GM18951 (cell line): Measurements from ENCODE around the gene MYPN.

ENCODE experiments used
- POLR2A ChIP-seq: IDR thresholded peaks from 4 replicates; pipeline ENCODE4 v1.6.1; 2011; ENCODE audit warnings: mild to moderate bottlenecking; ENCODE audit not compliant: insufficient read length, insufficient read depth; ENCODE audit errors: extremely low read depth
- in situ Hi-C: fragments of 300-500 bp; cut with MboI; formaldehyde crosslinking; loops from one replicate; pipeline ENCODE4 v1.12.0; 2022; ENCODE audit warnings: low sequenced_read_pairs, mixed read lengths, inconsistent platforms; ENCODE audit not compliant: unreplicated experiment

MYPN gene

GRCh38 chr10:68103901-68104300 lies 5.4 kb upstream of the MYPN start:
- in situ Hi-C loops: no loop called here
- TF ChIP-seq POLR2A: no peak

GRCh38 chr10:68105820-68106219 lies 3.5 kb upstream of the MYPN start:
- in situ Hi-C loops: no loop called here
- no peak for TF ChIP-seq POLR2A

DNA sequence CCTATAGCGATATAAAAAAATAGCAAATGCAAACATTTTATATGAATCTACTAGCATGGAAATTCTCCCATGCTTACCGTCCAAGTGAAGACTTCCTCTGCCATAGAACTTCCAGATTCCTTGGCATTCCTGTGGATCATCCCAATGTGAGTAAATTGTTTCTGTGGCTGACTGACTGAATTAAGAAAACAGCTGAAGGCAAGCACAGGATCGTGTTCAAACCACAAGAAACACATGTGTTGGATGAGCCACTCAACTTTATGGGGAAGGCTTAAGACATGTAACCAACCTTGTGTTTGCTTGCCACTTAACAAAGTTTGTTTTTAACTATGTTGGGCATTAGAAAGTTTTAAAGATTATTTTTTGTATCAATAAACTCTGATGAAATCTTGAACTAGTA lies 2.6 kb upstream of the MYPN start:
- TF ChIP-seq POLR2A: no peak
- in situ Hi-C loops: no loop called here

GRCh38 chr10:68107651-68108050 lies 1.6 kb upstream of the MYPN start:
- no peak for TF ChIP-seq POLR2A
- in situ Hi-C loops: no loop called here

DNA sequence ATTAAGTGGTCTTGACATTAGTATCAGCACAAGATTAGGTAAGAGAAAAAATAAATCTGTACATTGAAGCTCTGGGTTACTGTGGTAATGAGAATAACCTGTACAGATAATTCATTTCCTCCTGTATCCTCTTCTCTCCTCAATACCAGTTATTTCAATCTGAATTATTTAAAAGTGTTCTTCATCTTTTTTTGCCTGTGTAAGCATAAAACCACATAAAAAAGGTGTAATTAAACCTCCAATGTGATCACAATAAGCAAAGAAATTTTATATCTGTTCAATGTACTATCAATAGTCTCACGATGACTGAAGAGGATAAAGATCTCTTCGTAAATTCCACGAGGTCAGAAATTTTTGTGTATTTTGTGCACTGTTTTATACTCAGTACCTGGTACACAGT lies 1.2 kb upstream of the MYPN start:
- TF ChIP-seq POLR2A: no peak

DNA sequence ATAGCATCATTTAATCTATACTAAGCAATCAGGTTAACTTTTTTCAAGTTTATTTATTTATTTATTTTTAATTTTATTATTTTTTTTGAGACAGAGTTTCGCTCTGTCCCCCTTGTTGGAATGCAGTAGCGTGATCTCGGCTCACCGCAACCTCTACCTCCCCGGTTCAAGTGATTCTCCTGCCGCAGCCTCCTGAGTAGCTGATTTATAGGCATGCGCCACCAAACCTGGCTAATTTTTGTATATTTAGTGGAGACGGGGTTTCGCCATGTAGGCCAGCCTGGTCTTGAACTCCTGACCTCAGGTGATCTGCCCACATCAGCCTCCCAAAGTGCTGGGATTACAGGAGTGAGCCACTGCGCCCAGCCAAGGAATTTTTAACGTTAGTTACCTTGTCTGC lies 635 bp upstream of the MYPN start:
- no peak for TF ChIP-seq POLR2A
- in situ Hi-C loops: no loop called here

More for the DNA sequence above, 1.2 kb upstream of the MYPN start:
- in situ Hi-C loops: no loop called here

DNA sequence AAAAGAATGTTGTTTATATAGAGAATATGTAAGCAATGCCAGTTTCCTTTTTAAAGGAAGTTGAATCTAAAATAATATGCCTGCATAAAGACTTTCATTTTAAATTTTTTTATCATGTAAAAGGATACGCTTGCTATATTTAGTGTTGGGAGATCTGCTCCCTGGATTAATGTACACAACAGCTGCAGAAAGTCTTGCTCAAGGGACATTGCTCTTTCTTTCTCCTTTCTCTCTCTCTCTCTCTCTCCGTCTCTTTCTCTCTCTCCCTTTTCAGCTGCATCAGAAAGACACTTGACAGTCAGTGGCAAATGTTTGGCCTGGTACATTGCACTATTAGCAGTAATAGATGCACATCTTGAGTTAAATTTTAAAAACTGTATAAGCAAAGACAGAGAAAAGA lies 739 bp downstream of the MYPN start:
- in situ Hi-C loops: no loop called here
- TF ChIP-seq POLR2A: no peak

DNA sequence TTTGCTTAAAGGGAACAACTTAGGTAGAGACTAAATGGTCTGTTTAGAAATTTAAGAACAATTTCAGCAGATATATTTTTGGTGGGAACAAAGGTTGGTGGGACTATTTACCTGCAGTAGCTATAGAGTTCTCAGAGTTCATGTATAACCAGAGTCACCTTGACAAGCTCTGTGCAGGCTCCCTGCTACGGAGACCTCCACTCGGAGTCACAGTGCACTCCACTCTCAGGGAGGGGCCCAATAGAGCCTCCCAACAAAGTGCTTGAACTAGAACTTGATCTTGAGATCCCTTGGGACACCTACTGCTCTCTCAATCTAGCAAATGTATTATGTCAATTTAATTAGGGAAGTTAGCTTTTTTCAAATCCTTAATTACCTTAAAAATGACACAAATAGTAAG lies 2.3 kb downstream of the MYPN start:
- in situ Hi-C loops: no loop called here
- TF ChIP-seq POLR2A: no peak

GRCh38 chr10:68112837-68113236 lies 3.5 kb downstream of the MYPN start:
- in situ Hi-C loops: no loop called here
- no peak for TF ChIP-seq POLR2A

DNA sequence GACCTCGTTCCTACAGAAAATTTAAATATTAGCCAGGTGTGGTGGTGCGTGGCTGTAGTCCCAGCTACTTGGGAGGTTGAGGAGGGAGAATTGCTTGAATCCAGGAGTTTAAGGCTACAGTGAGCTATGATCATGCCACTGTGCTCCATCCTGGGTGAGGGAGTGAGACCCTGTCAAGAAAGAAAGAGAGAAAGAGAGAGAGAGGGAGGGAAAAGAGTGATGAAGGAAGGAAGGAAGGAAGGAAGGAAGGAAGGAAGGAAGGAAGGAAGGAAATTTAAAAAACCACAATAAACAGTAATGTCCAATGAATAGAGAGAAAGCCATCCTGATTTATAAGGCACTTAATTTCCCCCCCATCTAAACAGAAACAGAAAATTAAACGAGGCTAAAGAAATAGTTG lies 9.4 kb downstream of the MYPN start:
- TF ChIP-seq POLR2A: no peak
- in situ Hi-C loops: no loop called here

GRCh38 chr10:68121020-68121743 lies 11.9 kb downstream of the MYPN start:
- TF ChIP-seq POLR2A: no peak
- in situ Hi-C loops: no loop called here

GRCh38 chr10:68121852-68122251 lies 12.6 kb downstream of the MYPN start:
- in situ Hi-C loops: no loop called here
- no peak for TF ChIP-seq POLR2A

- in situ Hi-C loops: no loop called here
- TF ChIP-seq POLR2A: no peak
These were observed 15.4 kb downstream of the MYPN start for GRCh38 chr10:68124718-68125117.

GRCh38 chr10:68125772-68126171 lies 16.5 kb downstream of the MYPN start:
- no peak for TF ChIP-seq POLR2A
- in situ Hi-C loops: no loop called here

GRCh38 chr10:68128015-68128414 lies 18.7 kb downstream of the MYPN start:
- in situ Hi-C loops: no loop called here
- no peak for TF ChIP-seq POLR2A

DNA sequence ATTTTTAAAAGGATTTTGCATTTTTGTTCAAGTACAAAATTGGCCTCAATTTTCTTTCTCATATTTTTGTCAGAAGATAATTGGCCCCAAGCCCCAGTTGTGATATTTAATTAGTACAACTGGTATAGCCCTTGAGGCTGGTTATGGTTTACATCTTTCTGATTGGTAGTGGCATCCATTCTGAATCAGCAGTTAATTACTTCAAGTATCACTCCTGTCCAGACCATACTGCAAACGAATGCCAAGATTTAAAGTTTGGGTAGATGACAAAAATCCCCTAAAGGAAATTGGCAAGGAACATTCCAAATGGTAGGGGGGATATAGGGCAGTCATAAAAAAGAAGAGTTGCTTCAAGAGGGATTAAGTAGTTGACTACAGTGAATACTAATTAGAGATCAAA lies 23.1 kb downstream of the MYPN start:
- TF ChIP-seq POLR2A: no peak
- in situ Hi-C loops: no loop called here
